Activated CD8-positive, alpha-beta memory T cell treated with anti-CD3 and anti-CD28 coated beads for 36 hours (primary cell): Measurements from ENCODE around the gene STAU1. TPM values are rescaled to one million over a fixed set of nuclear protein-coding genes. Genes with fewer than 3 reads are reported as not detected.

Experiments used
- CTCF ChIA-PET: fragments of 350-600 bp; sonication (Branson Sonifier 250); formaldehyde crosslinking; loops from one replicate; lab custom pipeline; 2021; ENCODE audit warnings: antibody characterized with exemption; lab: Charles Lee
- POLR2A ChIA-PET: fragments of 350-600 bp; sonication (Branson Sonifier 250); formaldehyde crosslinking; loops from one replicate; lab custom pipeline; 2021; ENCODE audit warnings: antibody characterized with exemption; lab: Charles Lee
- total RNA-seq, 2 experiments: library from RNA; stranded (reverse); gene quantifications; one replicate each; pipeline ENCODE4 v1.2.3, GENCODE V29; 2021

The STAU1 gene, protein sequence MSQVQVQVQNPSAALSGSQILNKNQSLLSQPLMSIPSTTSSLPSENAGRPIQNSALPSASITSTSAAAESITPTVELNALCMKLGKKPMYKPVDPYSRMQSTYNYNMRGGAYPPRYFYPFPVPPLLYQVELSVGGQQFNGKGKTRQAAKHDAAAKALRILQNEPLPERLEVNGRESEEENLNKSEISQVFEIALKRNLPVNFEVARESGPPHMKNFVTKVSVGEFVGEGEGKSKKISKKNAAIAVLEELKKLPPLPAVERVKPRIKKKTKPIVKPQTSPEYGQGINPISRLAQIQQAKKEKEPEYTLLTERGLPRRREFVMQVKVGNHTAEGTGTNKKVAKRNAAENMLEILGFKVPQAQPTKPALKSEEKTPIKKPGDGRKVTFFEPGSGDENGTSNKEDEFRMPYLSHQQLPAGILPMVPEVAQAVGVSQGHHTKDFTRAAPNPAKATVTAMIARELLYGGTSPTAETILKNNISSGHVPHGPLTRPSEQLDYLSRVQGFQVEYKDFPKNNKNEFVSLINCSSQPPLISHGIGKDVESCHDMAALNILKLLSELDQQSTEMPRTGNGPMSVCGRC
- 10 to 100 TPM; 76.4 to 77.5 TPM for total RNA-seq

- CTCF ChIA-PET, result interaction anchor here (1.1 to 2.0 kb wide), 2 partner anchors 28 to 55 kb away, joined by 5 to 8 read pairs; no protein-coding TSS in a partner anchor
- POLR2A ChIA-PET, result interaction anchor here (0.5 to 1.4 kb wide), 6 partner anchors 12 to 141 kb away, joined by 3 to 11 read pairs (median 5); partner anchors contain the start of gene DDX27
Measured at GRCh38 chr20:49187851-49188641, at the start of gene STAU1. TSS of gene STAU1 (minus strand) at chr20:49188334. CDS start at chr20:49166201, 22,133 bp downstream.

- POLR2A ChIA-PET, result interaction anchor here (0.8 to 1.4 kb wide), 3 partner anchors 9 to 30 kb away, joined by 3 to 7 read pairs (median 4); no protein-coding TSS in a partner anchor
Measured at GRCh38 chr20:49237531-49237930, 49.4 kb upstream of the STAU1 start.

GRCh38 chr20:49236301-49236700 lies 48.2 kb upstream of the STAU1 start:
- ChIA-PET CTCF (interaction anchor here (2.2 kb wide), 1 partner anchor 10 kb away, joined by 6 read pairs; no protein-coding TSS in a partner anchor), POLR2A (no interaction called here)

More at GRCh38 chr20:49237531-49237930, 49.4 kb upstream of the STAU1 start:
- CTCF ChIA-PET, result interaction anchor here (0.5 to 2.2 kb wide), 2 partner anchors 9 to 180 kb away, joined by 4 to 6 read pairs; no protein-coding TSS in a partner anchor

DNA sequence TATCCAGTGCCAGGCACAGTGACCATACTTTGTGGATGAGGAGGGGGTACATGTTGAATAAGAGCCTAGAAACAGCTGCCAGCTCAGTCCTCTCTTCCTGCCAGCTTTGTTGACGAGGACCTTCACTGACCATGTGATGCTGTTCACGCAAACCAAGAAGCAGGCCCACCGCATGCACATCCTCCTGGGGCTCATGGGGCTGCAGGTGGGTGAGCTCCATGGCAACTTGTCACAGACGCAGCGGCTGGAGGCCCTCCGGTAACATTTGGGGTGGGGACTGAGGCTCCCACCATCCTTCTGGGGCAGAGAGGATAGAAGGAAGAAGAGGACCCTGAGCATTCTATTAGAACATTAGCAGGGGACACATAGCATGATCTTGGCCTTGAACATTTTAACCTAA lies 46.7 kb upstream of the STAU1 start:
- ChIA-PET CTCF (interaction anchor here (0.6 to 1.6 kb wide), 2 partner anchors 17 to 88 kb away, joined by 4 read pairs; no protein-coding TSS in a partner anchor), POLR2A (no interaction called here)

- CTCF ChIA-PET, result interaction anchor here (0.6 to 1.6 kb wide), 2 partner anchors 16 to 455 kb away, joined by 3 to 4 read pairs; no protein-coding TSS in a partner anchor
- POLR2A ChIA-PET, result interaction anchor here (0.6 kb wide), 2 partner anchors 24 to 878 kb away, joined by 4 to 5 read pairs; no protein-coding TSS in a partner anchor
Measured at GRCh38 chr20:49233226-49233625, 45.1 kb upstream of the STAU1 start.

GRCh38 chr20:49231471-49231870 lies 43.3 kb upstream of the STAU1 start:
- ChIA-PET CTCF (no interaction called here), POLR2A (no interaction called here)

DNA sequence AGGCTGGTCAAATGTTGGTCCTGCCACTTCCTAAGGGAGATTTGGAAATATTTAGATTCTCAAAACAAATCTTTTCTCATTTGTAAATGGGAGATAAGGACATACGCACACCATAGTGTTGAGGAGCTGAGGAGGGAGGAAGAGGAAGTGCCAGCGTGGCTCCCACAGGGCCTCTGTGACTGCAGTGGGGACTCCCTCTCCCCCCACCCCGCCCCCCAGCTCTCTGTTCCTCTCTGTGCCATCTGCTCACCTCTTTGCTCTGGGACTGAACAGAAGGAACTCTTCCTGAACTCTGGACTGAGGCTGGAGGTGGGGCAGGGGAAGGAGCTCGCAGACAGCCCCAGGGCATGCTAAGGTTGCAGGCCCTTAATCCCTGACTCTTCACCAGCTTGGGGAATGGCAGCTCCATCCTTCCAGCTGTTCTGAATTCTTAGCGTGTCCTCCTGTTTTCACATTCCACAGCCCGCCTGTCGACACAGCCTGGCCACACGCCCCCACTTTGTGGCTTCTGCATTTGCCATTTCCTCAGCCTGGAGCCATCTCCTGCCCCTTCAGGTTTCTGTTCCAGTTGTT lies 42.5 kb upstream of the STAU1 start:
- ChIA-PET POLR2A (interaction anchor here (0.6 kb wide), 1 partner anchor 45 kb away, joined by 3 read pairs; no protein-coding TSS in a partner anchor), CTCF (no interaction called here)

DNA sequence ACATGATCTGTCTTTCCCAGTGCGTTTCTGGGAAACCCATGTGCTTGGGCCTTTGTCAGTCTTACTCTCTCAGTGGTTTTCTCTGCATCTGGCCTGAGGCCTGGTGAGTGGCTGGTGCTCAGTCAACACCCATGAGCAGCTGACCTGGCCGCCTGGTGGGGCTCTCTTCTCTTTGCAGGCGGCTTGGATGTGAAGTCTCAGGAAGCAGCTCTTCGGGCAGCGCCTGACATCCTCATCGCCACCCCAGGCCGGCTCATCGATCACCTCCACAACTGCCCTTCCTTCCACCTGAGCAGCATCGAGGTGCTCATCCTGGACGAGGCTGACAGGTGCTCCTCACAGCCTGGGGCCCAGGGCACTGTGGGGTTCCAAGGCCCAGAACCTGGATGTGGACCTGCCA lies 41.9 kb upstream of the STAU1 start:
- ChIA-PET CTCF (no interaction called here), POLR2A (interaction anchor here (0.6 kb wide), 1 partner anchor 45 kb away, joined by 3 read pairs; no protein-coding TSS in a partner anchor)

DNA sequence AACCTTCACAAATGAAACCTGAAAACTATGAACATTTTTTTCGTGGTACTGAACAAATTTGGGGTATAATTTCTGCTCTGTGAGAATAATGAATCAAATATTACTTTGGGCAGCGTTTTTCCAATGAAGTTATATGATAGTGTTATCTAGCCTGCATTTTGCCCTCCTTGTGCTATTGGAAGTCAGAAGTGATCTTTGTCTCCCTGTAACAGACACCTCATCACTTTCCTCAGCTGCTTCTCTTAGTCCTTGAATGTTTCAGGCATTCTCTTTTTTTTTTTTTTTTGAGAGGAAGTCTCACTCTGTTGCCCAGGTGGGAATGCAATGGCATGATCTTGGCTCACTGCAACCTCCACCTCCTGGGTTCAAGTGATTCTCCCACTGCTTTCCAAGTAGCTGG lies 41.2 kb upstream of the STAU1 start:
- ChIA-PET CTCF (interaction anchor here (0.7 kb wide), 1 partner anchor 9 kb away, joined by 5 read pairs; no protein-coding TSS in a partner anchor), POLR2A (no interaction called here)

GRCh38 chr20:49228676-49229075 lies 40.5 kb upstream of the STAU1 start:
- ChIA-PET CTCF (interaction anchor here (0.7 kb wide), 1 partner anchor 8 kb away, joined by 5 read pairs; no protein-coding TSS in a partner anchor), POLR2A (no interaction called here)

DNA sequence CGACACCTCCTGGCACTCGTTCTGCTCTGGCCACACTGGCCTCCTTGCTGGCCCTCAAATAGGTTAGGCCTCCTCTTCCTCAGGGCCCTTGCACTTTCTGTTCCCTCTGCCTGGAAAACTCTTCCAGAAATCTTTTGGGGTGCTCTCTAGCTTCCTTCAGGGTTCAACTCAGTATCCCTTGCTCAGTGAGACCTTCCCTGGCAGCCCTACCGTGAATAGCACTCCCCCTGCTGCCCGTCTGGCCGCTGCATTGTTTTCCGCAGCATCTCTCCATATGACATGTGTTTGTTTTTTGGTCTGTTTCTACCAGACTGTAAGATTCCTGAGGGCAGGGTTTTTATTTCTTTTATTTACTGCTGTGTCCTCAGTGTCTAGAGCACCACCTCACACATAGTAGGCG lies 37.8 kb upstream of the STAU1 start:
- CTCF ChIA-PET, result no interaction called here
- POLR2A ChIA-PET, result no interaction called here

GRCh38 chr20:49219924-49220831 lies 32.0 kb upstream of the STAU1 start:
- POLR2A ChIA-PET, result no interaction called here
- CTCF ChIA-PET, result interaction anchor here (0.6 to 1.9 kb wide), 4 partner anchors 9 to 87 kb away, joined by 3 to 5 read pairs (median 4); no protein-coding TSS in a partner anchor

DNA sequence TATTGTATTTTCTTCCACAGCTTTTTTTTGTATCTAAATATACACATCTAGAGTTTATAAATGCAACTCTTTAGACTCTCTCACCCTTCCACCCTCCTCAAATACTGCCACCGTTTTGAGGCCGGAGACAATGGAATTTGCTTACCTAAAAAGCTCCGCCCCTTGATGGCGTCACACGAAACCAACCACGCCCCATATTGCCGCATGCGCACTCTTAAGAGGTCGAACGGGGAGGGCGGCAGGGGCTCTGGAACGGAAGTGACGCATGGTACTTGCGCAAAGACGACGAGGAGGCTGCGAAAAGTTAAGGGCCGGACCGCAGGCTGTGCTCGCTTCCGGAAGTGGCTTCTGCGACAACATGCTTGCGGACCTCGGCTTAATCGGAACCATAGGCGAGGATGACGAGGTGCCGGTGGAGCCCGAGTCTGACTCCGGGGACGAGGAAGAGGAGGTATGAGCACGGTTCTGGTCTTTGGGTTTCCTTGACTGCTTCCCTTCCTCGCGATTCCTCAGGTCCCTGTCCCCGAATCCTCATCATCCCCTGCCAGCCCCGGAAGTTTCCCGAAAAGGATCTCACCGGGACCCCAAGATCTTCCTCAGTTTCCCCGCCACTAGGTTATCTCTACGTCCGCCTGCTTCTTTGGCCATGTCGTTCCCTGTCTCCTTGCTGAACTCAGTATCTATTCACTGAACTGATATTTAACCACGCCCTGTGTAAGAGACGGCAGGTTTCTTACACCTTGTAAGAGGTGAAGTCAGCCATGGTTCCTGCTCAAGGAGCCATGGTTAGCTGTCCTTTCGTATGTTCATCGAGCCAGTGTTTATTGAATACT lies 31.2 kb upstream of the STAU1 start, which contains the start of gene DDX27:
Gene DDX27 (plus strand): TSS at position 326 of the 833 bp plus-strand sequence. CDS start 33 bp downstream, at position 359.
- ChIA-PET POLR2A (interaction anchor here (0.7 to 1.0 kb wide), 2 partner anchors 28 to 31 kb away, joined by 4 to 11 read pairs; partner anchors contain the start of gene STAU1), CTCF (interaction anchor here (0.7 to 1.9 kb wide), 6 partner anchors 45 to 666 kb away, joined by 3 to 6 read pairs (median 4); no protein-coding TSS in a partner anchor)

DNA sequence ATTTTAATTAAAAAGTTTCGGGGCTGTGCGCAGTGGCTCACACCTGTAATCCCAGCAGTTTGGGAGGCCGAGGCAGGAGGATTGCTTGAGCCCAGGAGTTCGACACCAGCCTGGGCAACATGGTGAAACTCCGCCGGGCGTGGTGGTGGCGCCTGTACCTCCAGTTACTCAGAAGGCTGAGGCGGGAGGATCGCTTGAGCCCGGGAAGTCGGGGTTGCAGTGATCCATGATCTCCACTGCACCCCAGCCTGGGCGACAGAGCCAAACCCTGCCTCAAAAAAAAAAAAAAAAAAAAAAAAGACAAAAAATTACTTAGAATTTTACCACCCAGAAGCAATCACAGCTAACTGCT lies 30.6 kb upstream of the STAU1 start:
- POLR2A ChIA-PET, result interaction anchor here (0.7 to 1.0 kb wide), 2 partner anchors 28 to 30 kb away, joined by 4 to 11 read pairs; partner anchors contain the start of gene STAU1
- CTCF ChIA-PET, result interaction anchor here (0.7 to 1.9 kb wide), 6 partner anchors 46 to 666 kb away, joined by 3 to 6 read pairs (median 4); no protein-coding TSS in a partner anchor

GRCh38 chr20:49216991-49217578 lies 29.0 kb upstream of the STAU1 start:
- CTCF ChIA-PET, result interaction anchor here (0.6 to 5.0 kb wide), 33 partner anchors 11 to 173 kb away, joined by 3 to 35 read pairs (median 5); no protein-coding TSS in a partner anchor

More at GRCh38 chr20:49216991-49217578, 29.0 kb upstream of the STAU1 start:
- POLR2A ChIA-PET, result interaction anchor here (1.0 to 1.2 kb wide), 2 partner anchors 29 to 30 kb away, joined by 3 to 5 read pairs; partner anchors contain the start of gene STAU1
